Chondrocyte (in vitro differentiated cells): ENCODE results near the gene CPA2. TPM values are rescaled to one million over a fixed set of nuclear protein-coding genes. Genes with fewer than 3 reads are reported as not detected.

Source experiments
- DNase-seq: peaks from one replicate; pipeline ENCODE4 v3.0.0; 2021; ENCODE audit warnings: mixed read lengths, low spot score
- H3K27ac Mint-ChIP-seq: one replicate; pipeline ENCODE4 v1.8.0; 2021; ENCODE audit warnings: mild to moderate bottlenecking, moderate library complexity, mixed read lengths; ENCODE audit not compliant: unreplicated experiment
- H3K27me3 Mint-ChIP-seq: 2 replicates; pipeline ENCODE4 v1.8.0; 2021; ENCODE audit warnings: low read depth, mixed read lengths
- H3K36me3 Mint-ChIP-seq: 2 replicates; pipeline ENCODE4 v1.8.0; 2021; ENCODE audit warnings: low read depth, mixed read lengths
- H3K4me1 Mint-ChIP-seq: 2 replicates; pipeline ENCODE4 v1.8.0; 2021; ENCODE audit warnings: low read depth, mild to moderate bottlenecking, mixed read lengths
- H3K4me3 Mint-ChIP-seq: one replicate; pipeline ENCODE4 v1.8.0; 2021; ENCODE audit warnings: mild to moderate bottlenecking, moderate library complexity, mixed read lengths; ENCODE audit not compliant: unreplicated experiment
- H3K9me3 Mint-ChIP-seq: 2 replicates; pipeline ENCODE4 v1.8.0; 2021; ENCODE audit warnings: low read depth, mixed read lengths
- CTCF ChIP-seq: fragments of 200-600 bp; sonication (generic); IDR thresholded peaks from 2 replicates; pipeline ENCODE4 v1.5.0; 2021; ENCODE audit warnings: antibody characterized with exemption, mild to moderate bottlenecking, moderate library complexity
- total RNA-seq: library from RNA; stranded (reverse); gene quantifications from 3 replicates; pipeline ENCODE4 v1.2.1, GENCODE V29; 2021

Gene CPA2
- total RNA-seq, 1 donor from 2014 or later, result not detected

- Mint-ChIP-seq H3K27ac (peak overlapping the region; percentile 87), H3K36me3 (no peaks in the 10 kb centered on the region), H3K4me3 (peak overlapping the region; percentile 66), H3K27me3 (no peaks in the 10 kb centered on the region), H3K4me1 (peaks cover 59% of the 10 kb centered on the region), H3K9me3 (no peaks in the 10 kb centered on the region)
- no peak for DNase-seq
- TF ChIP-seq CTCF, result no peak
Observed at GRCh38 chr7:130272381-130273080, 5.9 kb downstream of the CPA2 start.

- Mint-ChIP-seq H3K36me3 (no peaks in the 10 kb centered on the region), H3K4me1 (peaks cover 66% of the 10 kb centered on the region), H3K27me3 (no peaks in the 10 kb centered on the region), H3K4me3 (peak overlapping the region; percentile 66), H3K27ac (peak overlapping the region; percentile 87), H3K9me3 (no peaks in the 10 kb centered on the region)
- no peak for TF ChIP-seq CTCF
- DNase-seq, result no peak
Observed at GRCh38 chr7:130273081-130273932, 6.6 kb downstream of the CPA2 start.

- Mint-ChIP-seq H3K4me3 (peak overlapping the region; percentile 66), H3K4me1 (peaks cover 72% of the 10 kb centered on the region), H3K9me3 (no peaks in the 10 kb centered on the region), H3K27me3 (no peaks in the 10 kb centered on the region), H3K27ac (peak overlapping the region; percentile 70), H3K36me3 (no peaks in the 10 kb centered on the region)
- peak; percentile 48 for TF ChIP-seq CTCF
- no peak for DNase-seq
Observed at GRCh38 chr7:130273933-130274255, 7.2 kb downstream of the CPA2 start.

GRCh38 chr7:130274296-130274695, 7.6 kb downstream of the CPA2 start:
- H3K27me3 Mint-ChIP-seq, result no peaks in the 10 kb centered on the region
- TF ChIP-seq CTCF, result no peak
- H3K36me3 Mint-ChIP-seq, result no peaks in the 10 kb centered on the region
- no peaks in the 10 kb centered on the region for H3K9me3 Mint-ChIP-seq
- H3K4me1 Mint-ChIP-seq, result peaks cover 76% of the 10 kb centered on the region
- peak overlapping the region; percentile 33 for H3K4me3 Mint-ChIP-seq
- DNase-seq, result no peak
- peak overlapping the region; percentile 70 for H3K27ac Mint-ChIP-seq

- DNase-seq, result no peak
- H3K36me3 Mint-ChIP-seq, result no peaks in the 10 kb centered on the region
- no peaks in the 10 kb centered on the region for H3K27me3 Mint-ChIP-seq
- TF ChIP-seq CTCF, result no peak
- H3K4me3 Mint-ChIP-seq, result no peak overlapping the region
- H3K4me1 Mint-ChIP-seq, result peaks cover 80% of the 10 kb centered on the region
- H3K9me3 Mint-ChIP-seq, result no peaks in the 10 kb centered on the region
- H3K27ac Mint-ChIP-seq, result no peak overlapping the region
Observed at GRCh38 chr7:130274983-130275591, 8.4 kb downstream of the CPA2 start.
